Parathyroid adenoma (tissue), 2 donors: ENCODE data around the gene P2RX1.
"Not testable (repeated sequence)": the region's sequence is repeated elsewhere in the genome, so short reads cannot be mapped to it uniquely, and the experiment has no call there.

Source experiments
- H2AFZ ChIP-seq: fragments of 300-600 bp; sonication (generic); one replicate; pipeline ENCODE4 v1.7.0; 2017; ENCODE audit warnings: antibody characterized with exemption, mild to moderate bottlenecking
- H3K27ac ChIP-seq: fragments of 300-600 bp; sonication (generic); one replicate; pipeline ENCODE4 v1.7.0; 2017
- H3K27me3 ChIP-seq: fragments of 300-600 bp; sonication (generic); one replicate; pipeline ENCODE4 v1.7.0; 2017; ENCODE audit warnings: low read length; ENCODE audit not compliant: control insufficient read depth, insufficient read depth
- H3K36me3 ChIP-seq: fragments of 300-600 bp; sonication (generic); one replicate; pipeline ENCODE4 v1.7.0; 2017; ENCODE audit warnings: low read length; ENCODE audit not compliant: control insufficient read depth, insufficient read depth
- H3K4me1 ChIP-seq: fragments of 300-600 bp; sonication (generic); one replicate; pipeline ENCODE4 v1.7.0; 2017; ENCODE audit warnings: control low read depth
- H3K4me2 ChIP-seq: fragments of 300-600 bp; sonication (generic); one replicate; pipeline ENCODE4 v1.7.0; 2017; ENCODE audit warnings: low read length
- H3K4me3 ChIP-seq: fragments of 300-600 bp; sonication (generic); one replicate; pipeline ENCODE4 v1.7.0; 2017; ENCODE audit warnings: low read depth, low read length
- H3K79me2 ChIP-seq: fragments of 300-600 bp; sonication (generic); one replicate; pipeline ENCODE4 v1.7.0; 2017; ENCODE audit warnings: control low read depth
- H3K9ac ChIP-seq: fragments of 300-600 bp; sonication (generic); one replicate; pipeline ENCODE4 v1.7.0; 2017; ENCODE audit warnings: mild to moderate bottlenecking
- H3K9me3 ChIP-seq: fragments of 300-600 bp; sonication (generic); one replicate; pipeline ENCODE4 v1.7.0; 2017; ENCODE audit warnings: low read length; ENCODE audit not compliant: control insufficient read depth
- TF ChIP-seq, protein P1 (sequence below): fragments of 300-600 bp; sonication (generic); IDR thresholded peaks from one replicate; pipeline ENCODE4 v1.7.0; 2017; ENCODE audit warnings: antibody characterized with exemption, mild to moderate bottlenecking
- donor health status: primary hyperparathyroidism.

The P2RX1 gene

DNA sequence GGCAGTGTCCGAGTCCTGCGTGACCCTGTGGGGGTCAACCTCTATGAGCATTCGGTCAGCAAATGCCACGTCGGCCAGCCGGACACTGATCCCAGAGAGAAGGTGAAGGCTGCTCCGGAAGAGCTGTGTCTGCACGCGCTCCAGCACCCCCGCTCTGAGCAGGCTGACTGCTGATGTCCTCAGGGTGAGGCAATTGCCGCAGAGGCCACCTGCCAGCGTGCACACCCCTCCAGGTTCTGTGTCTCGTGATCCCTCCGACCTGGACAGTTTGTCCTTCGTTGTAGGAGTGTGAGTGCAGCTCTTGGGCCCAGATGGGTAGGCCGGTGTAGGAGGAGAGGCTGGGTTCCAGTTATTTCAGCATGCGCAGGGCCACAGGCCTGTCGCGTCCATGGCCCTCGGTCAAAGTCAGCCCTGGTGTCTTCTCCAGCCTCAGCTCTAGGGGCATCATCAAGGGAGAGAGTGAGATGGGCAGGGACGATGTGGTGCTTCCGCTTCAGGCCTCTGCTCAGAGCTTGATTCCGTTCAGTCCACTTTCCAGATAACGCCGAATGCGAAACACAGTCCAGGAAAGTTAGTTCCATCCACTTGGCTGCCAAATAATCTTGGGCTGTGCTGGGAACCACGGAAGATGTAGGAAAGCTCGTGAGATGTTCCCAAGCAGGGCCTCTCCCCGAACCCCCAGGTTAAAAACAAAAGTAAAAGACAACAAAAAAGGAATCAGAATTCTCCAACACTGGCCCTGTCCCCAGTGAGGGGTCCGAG is 55.1 kb downstream of the P2RX1 start:
- Histone ChIP-seq H3K4me1 (no peaks in the 10 kb centered on the region), H3K27ac (no peak overlapping the region), H3K9ac (no peak overlapping the region), H3K4me3 (no peak overlapping the region), H3K79me2 (no peaks in the 10 kb centered on the region), H2AFZ (no peak overlapping the region), H3K36me3 (no peaks in the 10 kb centered on the region), H3K4me2 (no peak overlapping the region), H3K9me3 (no peaks in the 10 kb centered on the region), H3K27me3 (no peaks in the 10 kb centered on the region)
- TF ChIP-seq, protein P1, sequence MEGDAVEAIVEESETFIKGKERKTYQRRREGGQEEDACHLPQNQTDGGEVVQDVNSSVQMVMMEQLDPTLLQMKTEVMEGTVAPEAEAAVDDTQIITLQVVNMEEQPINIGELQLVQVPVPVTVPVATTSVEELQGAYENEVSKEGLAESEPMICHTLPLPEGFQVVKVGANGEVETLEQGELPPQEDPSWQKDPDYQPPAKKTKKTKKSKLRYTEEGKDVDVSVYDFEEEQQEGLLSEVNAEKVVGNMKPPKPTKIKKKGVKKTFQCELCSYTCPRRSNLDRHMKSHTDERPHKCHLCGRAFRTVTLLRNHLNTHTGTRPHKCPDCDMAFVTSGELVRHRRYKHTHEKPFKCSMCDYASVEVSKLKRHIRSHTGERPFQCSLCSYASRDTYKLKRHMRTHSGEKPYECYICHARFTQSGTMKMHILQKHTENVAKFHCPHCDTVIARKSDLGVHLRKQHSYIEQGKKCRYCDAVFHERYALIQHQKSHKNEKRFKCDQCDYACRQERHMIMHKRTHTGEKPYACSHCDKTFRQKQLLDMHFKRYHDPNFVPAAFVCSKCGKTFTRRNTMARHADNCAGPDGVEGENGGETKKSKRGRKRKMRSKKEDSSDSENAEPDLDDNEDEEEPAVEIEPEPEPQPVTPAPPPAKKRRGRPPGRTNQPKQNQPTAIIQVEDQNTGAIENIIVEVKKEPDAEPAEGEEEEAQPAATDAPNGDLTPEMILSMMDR: no peak

DNA sequence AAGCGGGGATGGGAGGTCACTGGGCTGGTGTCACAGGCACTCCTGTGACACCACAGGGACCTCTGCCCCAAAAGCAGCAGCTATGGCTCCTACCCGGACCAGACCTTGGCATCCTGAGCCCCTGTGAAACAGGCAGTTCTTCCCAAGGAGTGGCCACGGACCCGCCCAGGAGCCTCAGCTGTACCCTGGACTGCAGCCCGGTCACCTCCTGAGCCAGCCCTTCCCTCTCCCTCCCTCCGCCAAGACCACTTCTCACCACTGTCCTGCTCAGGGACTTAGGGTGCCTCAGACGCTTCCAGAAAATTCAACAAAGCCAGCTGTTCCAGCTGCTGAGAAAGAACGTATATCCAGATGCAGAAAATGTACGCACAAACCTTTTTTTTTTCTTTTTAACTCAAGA is 56.3 kb downstream of the P2RX1 start:
- Histone ChIP-seq H3K27ac (no peak overlapping the region), H2AFZ (no peak overlapping the region), H3K79me2 (no peaks in the 10 kb centered on the region), H3K9ac (no peak overlapping the region), H3K36me3 (no peaks in the 10 kb centered on the region), H3K27me3 (no peaks in the 10 kb centered on the region), H3K4me2 (no peak overlapping the region), H3K9me3 (no peaks in the 10 kb centered on the region), H3K4me3 (no peak overlapping the region), H3K4me1 (no peaks in the 10 kb centered on the region)
- TF ChIP-seq, protein P1: no peak

DNA sequence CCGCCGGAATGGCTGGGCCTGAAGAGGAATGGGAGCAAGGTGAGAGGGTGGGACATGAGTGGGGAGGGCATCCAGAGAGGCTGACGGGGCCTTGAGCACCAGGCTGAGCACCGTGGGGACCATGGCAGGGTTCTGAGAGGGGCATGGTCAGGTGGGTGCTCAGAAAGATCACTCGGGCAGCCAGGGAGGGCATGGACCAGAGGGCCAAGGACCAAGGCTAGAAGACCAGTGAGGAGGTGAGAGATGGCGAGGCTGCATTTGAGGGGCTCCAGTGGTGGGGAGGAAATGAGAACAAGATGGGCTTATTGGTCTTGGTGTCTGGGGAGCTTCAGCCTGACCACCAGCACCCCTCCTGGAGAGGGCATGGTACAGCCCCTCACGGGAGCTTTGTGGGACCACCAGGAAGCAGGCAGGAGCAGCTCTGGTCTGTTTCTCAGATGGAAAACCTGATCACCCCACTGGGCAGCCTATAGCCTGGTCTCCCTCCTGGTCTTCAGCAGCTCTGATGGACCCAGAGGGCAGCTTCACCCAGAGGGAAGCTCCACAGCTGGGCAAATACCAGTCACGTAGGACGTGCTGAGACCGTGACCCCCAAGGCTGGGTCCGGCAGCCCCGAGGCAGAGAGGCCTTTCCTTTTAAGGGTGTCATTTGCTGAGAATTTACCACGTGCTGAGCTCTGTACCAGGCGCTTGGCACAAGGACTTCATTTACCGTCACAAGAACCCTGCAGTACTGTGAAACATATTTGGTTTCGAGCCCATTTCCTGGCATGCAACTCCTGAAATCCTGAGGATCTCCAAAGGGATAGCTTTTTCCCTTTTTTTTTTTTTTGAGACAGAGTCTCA is 58.8 kb downstream of the P2RX1 start:
- Histone ChIP-seq H2AFZ (no peak overlapping the region), H3K9me3 (no peaks in the 10 kb centered on the region), H3K4me2 (no peak overlapping the region), H3K9ac (no peak overlapping the region), H3K27ac (no peak overlapping the region), H3K79me2 (no peaks in the 10 kb centered on the region), H3K27me3 (no peaks in the 10 kb centered on the region), H3K4me1 (no peaks in the 10 kb centered on the region), H3K36me3 (no peaks in the 10 kb centered on the region), H3K4me3 (no peak overlapping the region)
- TF ChIP-seq, protein P1: no peak

DNA sequence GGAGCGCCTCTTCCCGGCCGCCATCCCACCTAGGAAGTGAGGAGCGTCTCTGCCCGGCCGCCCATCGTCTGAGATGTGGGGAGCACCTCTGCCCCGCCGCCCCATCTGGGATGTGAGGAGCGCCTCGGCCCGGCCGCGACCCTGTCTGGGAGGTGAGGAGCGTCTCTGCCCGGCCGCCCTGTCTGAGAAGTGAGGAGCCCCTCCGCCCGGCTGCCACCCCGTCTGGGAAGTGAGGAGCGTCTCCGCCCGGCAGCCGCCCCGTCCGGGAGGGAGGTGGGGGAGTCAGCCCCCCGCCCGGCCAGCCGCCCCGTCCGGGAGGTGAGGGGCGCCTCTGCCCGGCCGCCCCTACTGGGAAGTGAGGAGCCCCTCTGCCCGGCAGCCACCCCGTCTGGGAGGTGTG is 62.1 kb downstream of the P2RX1 start:
- not testable (repeated sequence) for H2AFZ ChIP-seq, H3K4me1 ChIP-seq, H3K27ac ChIP-seq, H3K9ac ChIP-seq, H3K4me3 ChIP-seq, H3K36me3 ChIP-seq, H3K9me3 ChIP-seq, H3K79me2 ChIP-seq, H3K27me3 ChIP-seq, H3K4me2 ChIP-seq

DNA sequence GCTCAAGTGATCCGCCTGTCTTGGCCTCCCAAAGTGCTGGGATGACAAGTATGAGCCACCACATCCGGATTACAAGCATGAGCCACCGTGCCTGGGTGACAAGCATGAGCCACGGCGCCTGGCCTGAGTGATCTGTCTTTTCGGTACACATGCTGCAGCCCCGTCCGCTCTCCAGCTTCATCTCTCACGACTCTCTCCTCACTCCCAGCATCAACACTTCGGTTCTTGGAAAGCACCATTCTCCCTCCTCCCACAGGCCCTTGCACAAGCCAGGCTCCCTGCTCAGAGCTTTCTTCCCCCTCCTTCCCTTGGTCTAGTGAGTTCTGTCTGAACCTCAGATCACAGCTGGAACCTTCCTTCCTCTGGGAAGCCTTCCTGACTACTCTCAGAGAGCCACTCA is 63.7 kb downstream of the P2RX1 start:
- Histone ChIP-seq H3K4me1 (no peaks in the 10 kb centered on the region), H3K27ac (no peak overlapping the region), H3K4me3 (no peak overlapping the region), H3K9ac (no peak overlapping the region), H3K27me3 (no peaks in the 10 kb centered on the region), H3K9me3 (no peaks in the 10 kb centered on the region), H3K36me3 (no peaks in the 10 kb centered on the region), H3K4me2 (no peak overlapping the region), H3K79me2 (no peaks in the 10 kb centered on the region), H2AFZ (no peak overlapping the region)
- TF ChIP-seq, protein P1: no peak
